ENCODE measurements around the gene CADPS.
A peak's percentile ranks its signal among the peaks of the same experiment; 100 is the strongest.

Gene CADPS

GRCh38 chr3:62529230-62529629 lies 346.0 kb downstream of the CADPS start:
- no peak overlapping the region for H3K27ac ChIP-seq
- CTCF ChIA-PET, result no interaction called here
- POLR2A ChIA-PET (ENCODE audit: low non-redundant PET), result no interaction called here
- peak; percentile 13 for DNase-seq (ENCODE audit: low spot score)
- no peak for TF ChIP-seq CTCF (conservative IDR thresholded peaks at IDR 0.05; ENCODE audit: low read depth)

GRCh38 chr3:62527474-62527873 lies 347.7 kb downstream of the CADPS start:
- ChIA-PET POLR2A (ENCODE audit: low non-redundant PET) (no interaction called here), CTCF (no interaction called here)
- no peak overlapping the region for H3K27ac ChIP-seq
- no peak for DNase-seq (ENCODE audit: low spot score)
- TF ChIP-seq CTCF (conservative IDR thresholded peaks at IDR 0.05; ENCODE audit: low read depth), result no peak

GRCh38 chr3:62525281-62525680 lies 349.9 kb downstream of the CADPS start:
- no peak overlapping the region for H3K27ac ChIP-seq
- CTCF ChIA-PET, result no interaction called here
- peak; percentile 34 for DNase-seq (ENCODE audit: low spot score)
- POLR2A ChIA-PET (ENCODE audit: low non-redundant PET), result no interaction called here
- no peak for TF ChIP-seq CTCF (conservative IDR thresholded peaks at IDR 0.05; ENCODE audit: low read depth)

GRCh38 chr3:62523672-62524071 lies 351.5 kb downstream of the CADPS start:
- ChIA-PET CTCF (no interaction called here), POLR2A (ENCODE audit: low non-redundant PET) (no interaction called here)
- TF ChIP-seq CTCF (conservative IDR thresholded peaks at IDR 0.05; ENCODE audit: low read depth), result no peak
- no peak overlapping the region for H3K27ac ChIP-seq
- DNase-seq (ENCODE audit: low spot score), result no peak

- H3K27ac ChIP-seq, result no peak overlapping the region
- DNase-seq (ENCODE audit: low spot score), result no peak
- ChIA-PET POLR2A (ENCODE audit: low non-redundant PET) (no interaction called here), CTCF (no interaction called here)
- TF ChIP-seq CTCF (conservative IDR thresholded peaks at IDR 0.05; ENCODE audit: low read depth), result no peak
Observed at GRCh38 chr3:62521464-62522105, 353.6 kb downstream of the CADPS start.

- TF ChIP-seq CTCF (conservative IDR thresholded peaks at IDR 0.05; ENCODE audit: low read depth), result no peak
- H3K27ac ChIP-seq, result no peak overlapping the region
- ChIA-PET POLR2A (ENCODE audit: low non-redundant PET) (no interaction called here), CTCF (no interaction called here)
- DNase-seq (ENCODE audit: low spot score), result no peak
Observed at GRCh38 chr3:62503516-62503915, 371.7 kb downstream of the CADPS start.
